Rectal smooth muscle tissue (tissue), 1 donor: Measurements from ENCODE around the gene IL3RA.
"Not testable (repeated sequence)": the region's sequence is repeated elsewhere in the genome, so short reads cannot be mapped to it uniquely, and the experiment has no call there.

Source experiments
- H3K27ac ChIP-seq: one replicate; pipeline ENCODE4 v1.7.0; 2013; ENCODE audit warnings: low read depth, low read length, inconsistent platforms
- H3K27me3 ChIP-seq: one replicate; pipeline ENCODE4 v1.7.0; 2013; ENCODE audit warnings: low read length; ENCODE audit not compliant: control insufficient read depth, insufficient read depth
- H3K36me3 ChIP-seq: one replicate; pipeline ENCODE4 v1.7.0; 2013; ENCODE audit warnings: low read length; ENCODE audit not compliant: control insufficient read depth, insufficient read depth
- H3K4me1 ChIP-seq: one replicate; pipeline ENCODE4 v1.7.0; 2013; ENCODE audit warnings: low read length; ENCODE audit not compliant: control insufficient read depth, insufficient read depth
- H3K4me3 ChIP-seq: one replicate; pipeline ENCODE4 v1.7.0; 2013; ENCODE audit warnings: low read length
- H3K9ac ChIP-seq: one replicate; pipeline ENCODE4 v1.7.0; 2013; ENCODE audit warnings: low read length

The IL3RA gene

DNA sequence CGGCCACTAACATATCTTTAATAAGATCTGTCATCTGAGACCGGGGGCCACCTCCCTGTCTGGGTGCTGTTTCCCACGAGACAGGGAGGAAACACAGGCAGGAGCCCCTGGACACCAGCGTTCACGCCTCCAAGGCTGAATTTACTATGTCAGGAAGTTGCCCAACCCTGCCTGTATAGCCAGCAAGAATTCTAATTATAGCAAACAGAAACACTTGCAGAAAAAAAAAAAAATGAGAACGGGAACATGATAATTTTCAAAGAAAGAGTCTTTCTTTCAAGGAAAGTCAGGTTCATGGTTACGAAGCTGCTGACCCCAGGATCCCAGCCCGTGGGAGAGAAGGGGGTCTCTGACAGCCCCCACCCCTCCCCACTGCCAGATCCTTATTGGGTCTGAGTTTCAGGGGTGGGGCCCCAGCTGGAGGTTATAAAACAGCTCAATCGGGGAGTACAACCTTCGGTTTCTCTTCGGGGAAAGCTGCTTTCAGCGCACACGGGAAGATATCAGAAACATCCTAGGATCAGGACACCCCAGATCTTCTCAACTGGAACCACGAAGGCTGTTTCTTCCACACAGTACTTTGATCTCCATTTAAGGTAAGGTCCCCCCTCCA lies at the start of gene IL3RA:
IL3RA (plus strand) TSS at position 455 of the 613 bp plus-strand sequence. CDS start 4,981 bp downstream, outside the sequence.
- Histone ChIP-seq H3K9ac (no peak within 1 kb of the TSS), H3K4me3 (peak within 1 kb of the TSS; percentile 78), H3K27ac (peak within 1 kb of the TSS; percentile 50)

DNA sequence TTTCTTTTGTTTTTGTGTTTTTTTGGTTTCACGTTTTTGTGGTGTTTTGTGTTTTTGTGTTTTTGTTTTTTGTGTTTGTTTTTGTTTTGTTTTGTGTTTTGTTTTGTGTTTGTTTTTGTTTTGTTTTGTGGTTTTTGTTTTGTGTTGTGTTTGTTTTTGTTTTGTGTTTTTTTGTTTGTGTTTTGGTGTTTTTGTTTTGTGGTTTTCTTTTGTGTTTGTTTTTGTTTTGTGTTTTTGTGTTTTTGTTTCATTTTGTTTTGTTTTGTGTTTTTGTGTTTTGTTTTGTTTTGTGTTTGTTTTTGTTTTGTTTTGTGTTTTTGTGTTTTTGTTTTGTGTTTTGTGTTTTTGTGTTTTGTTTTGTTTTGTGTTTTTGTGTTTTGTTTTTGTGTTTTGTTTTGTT lies 47.0 kb upstream of the IL3RA start:
- H3K9ac ChIP-seq, result no peak overlapping the region
- H3K27ac ChIP-seq, result no peak overlapping the region
- no peaks in the 10 kb centered on the region for H3K36me3 ChIP-seq
- no peak overlapping the region for H3K4me3 ChIP-seq
- no peaks in the 10 kb centered on the region for H3K4me1 ChIP-seq
- H3K27me3 ChIP-seq, result no peaks in the 10 kb centered on the region

More for the DNA sequence above, at the start of gene IL3RA:
- no peaks in the 10 kb centered on the region for H3K27me3 ChIP-seq
- peaks cover 2% of the 10 kb centered on the region for H3K36me3 ChIP-seq
- no peaks in the 10 kb centered on the region for H3K4me1 ChIP-seq

DNA sequence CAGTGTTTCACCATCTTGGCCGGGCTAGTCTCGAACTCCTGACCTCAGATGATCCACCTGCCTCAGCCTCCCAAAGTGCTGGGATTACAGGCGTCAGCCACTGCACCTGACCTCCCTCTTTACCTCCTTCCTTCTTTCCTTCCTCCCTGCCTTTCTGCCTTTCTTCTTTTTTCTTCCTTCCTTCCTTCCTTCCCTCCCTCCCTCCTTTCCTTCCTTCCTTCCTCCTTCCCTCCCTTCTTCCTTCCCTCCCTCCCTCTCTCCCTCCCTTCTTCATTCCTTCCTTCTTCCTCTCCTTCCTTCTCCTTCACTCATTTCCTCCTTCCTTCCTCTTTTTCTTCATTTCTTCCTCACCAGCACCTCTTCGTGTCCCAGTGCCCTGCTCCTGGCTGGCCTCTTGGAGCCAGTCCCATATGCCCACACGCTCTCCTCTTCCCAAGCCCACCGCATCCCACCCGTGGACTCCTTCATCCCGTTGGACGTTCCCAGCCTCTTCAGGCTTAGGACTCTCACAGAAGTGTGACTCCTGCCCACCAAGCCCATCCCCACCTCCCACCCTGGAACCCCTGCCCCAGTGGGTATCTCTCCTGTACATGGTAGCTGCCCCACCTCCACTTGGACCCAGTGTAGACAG lies 45.4 kb upstream of the IL3RA start:
- no peaks in the 10 kb centered on the region for H3K4me1 ChIP-seq
- no peak overlapping the region for H3K9ac ChIP-seq

DNA sequence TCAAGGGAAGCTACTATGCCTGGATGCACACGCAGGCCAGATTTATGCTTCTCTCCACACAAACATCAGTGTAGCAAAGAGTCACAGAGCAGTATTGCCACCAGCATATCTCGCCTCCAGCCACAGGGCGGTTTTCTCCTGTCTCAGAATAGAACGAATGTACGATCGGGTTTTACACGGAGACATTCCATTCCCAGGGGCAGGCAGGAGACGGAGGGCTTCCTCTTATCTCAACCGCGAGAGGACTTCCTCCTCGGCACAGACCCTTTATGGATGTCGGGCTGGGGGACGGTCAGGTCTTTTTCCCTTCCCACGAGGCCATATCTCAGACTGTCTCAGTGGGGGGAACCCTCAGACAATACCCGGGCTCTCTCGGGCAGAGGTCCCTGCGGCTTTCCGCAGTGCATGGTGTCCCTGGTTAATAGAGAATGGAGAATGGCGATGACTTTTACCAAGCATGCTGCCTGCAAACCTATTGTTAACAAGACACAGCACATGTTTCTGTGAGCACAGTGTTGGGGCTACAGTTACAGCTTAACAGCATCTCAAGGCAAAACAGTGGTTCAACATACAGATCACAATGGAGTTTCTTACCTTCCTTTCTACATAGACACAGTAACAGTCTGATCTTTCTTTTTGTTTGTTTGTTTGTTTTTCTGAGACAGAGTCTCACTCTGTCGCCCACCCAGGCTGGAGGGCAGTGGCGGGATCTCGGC lies 43.9 kb upstream of the IL3RA start:
- Histone ChIP-seq H3K4me3 (no peak overlapping the region), H3K9ac (no peak overlapping the region), H3K4me1 (no peaks in the 10 kb centered on the region), H3K27ac (no peak overlapping the region), H3K27me3 (no peaks in the 10 kb centered on the region), H3K36me3 (no peaks in the 10 kb centered on the region)

More for the DNA sequence above, 45.4 kb upstream of the IL3RA start:
- no peak overlapping the region for H3K4me3 ChIP-seq
- no peaks in the 10 kb centered on the region for H3K36me3 ChIP-seq
- no peak overlapping the region for H3K27ac ChIP-seq
- H3K27me3 ChIP-seq, result no peaks in the 10 kb centered on the region

DNA sequence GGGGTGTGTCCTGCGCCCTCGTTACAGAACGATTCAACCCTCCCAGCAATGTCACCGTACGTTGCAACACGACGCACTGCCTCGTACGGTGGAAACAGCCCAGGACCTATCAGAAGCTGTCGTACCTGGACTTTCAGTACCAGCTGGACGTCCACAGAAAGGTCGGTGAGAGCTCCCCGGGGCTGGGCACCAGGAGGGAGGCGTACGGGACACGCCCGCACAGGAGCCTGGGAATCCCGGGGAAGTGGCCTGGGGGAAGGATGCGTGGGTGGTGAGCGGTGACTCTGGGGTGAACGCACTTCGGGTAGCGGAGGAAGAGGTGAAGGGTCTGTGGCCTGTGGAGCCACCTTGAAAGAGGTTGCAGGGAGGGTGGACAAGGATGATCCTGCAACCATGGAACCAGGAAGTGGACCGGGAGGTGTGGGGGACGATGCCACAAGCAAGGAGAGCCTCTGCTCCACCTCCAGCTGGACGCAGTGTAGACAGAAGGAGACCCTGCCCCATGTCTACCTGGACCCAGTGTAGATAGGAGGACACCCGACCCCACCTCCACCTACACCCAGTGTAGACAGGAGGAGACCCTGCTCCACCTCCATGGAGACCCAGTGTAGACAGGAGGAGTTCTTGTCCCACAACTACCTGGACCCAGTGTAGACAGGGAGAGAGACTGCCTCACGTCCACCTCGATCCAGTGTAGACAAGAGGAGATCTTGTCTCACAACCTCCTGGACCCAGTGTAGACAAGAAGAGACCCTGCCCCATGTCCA lies 42.1 kb upstream of the IL3RA start:
- Histone ChIP-seq H3K27me3 (no peaks in the 10 kb centered on the region), H3K36me3 (no peaks in the 10 kb centered on the region), H3K9ac (no peak overlapping the region), H3K4me1 (no peaks in the 10 kb centered on the region), H3K4me3 (no peak overlapping the region), H3K27ac (no peak overlapping the region)

DNA sequence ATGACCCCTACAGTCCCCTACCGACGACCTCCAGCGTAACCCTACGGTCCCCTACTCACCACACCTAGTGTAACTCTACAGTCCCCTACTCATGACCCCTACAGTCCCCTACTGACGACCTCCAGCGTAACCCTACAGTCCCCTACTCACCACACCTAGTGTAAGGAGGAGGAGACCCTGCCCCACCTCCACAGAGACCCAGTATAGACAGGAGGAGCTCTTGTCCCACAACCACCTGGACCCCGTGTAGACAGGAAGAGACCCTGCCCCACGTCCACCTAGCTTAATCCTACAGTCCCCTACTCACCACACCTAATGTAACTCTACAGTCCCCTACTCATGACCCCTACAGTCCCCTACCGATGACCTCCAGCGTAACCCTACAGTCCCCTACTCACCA lies 41.0 kb upstream of the IL3RA start:
- peaks cover under 1% of the 10 kb centered on the region for H3K27me3 ChIP-seq
- no peak overlapping the region for H3K27ac ChIP-seq
- H3K4me3 ChIP-seq, result no peak overlapping the region
- no peaks in the 10 kb centered on the region for H3K36me3 ChIP-seq
- no peak overlapping the region for H3K9ac ChIP-seq
- H3K4me1 ChIP-seq, result no peaks in the 10 kb centered on the region

DNA sequence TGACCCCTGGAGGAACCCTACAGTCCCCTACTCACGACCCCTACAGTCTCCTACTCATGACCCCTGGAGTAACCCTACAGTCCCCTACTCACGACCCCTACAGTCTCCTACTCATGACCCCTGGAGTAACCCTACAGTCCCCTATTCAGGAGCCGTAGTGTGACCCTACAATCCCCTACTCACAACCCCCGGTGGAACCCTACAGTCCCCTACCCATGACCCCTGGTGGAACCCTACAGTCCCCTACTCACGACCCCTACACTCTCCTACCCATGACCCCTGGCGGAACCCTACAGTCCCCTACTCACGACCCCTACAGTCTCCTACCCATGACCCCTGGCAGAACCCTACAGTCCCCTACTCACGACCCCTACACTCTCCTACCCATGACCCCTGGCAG lies 39.0 kb upstream of the IL3RA start:
- H3K9ac ChIP-seq, H3K27me3 ChIP-seq, H3K4me3 ChIP-seq, H3K36me3 ChIP-seq, H3K27ac ChIP-seq, H3K4me1 ChIP-seq: not testable (repeated sequence)

DNA sequence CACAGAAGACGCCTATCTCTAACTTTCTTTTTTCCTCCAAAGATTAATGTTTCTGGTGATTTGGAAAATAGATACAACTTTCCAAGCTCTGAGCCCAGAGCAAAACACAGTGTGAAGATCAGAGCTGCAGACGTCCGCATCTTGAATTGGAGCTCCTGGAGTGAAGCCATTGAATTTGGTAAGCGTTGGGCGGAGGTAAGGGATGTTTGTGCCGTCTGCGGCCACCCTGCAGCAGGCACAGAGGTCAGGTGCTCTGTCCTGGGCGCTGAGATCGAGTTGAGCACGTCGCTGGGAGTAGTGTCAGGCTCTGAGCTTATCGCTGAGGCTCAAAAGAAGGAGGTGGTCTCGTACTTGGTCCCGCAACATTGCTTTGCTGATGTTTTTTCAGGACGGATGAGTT lies 36.1 kb upstream of the IL3RA start:
- Histone ChIP-seq H3K4me3 (no peak overlapping the region), H3K36me3 (no peaks in the 10 kb centered on the region), H3K9ac (no peak overlapping the region), H3K27ac (no peak overlapping the region), H3K27me3 (peaks cover 2% of the 10 kb centered on the region), H3K4me1 (no peaks in the 10 kb centered on the region)

DNA sequence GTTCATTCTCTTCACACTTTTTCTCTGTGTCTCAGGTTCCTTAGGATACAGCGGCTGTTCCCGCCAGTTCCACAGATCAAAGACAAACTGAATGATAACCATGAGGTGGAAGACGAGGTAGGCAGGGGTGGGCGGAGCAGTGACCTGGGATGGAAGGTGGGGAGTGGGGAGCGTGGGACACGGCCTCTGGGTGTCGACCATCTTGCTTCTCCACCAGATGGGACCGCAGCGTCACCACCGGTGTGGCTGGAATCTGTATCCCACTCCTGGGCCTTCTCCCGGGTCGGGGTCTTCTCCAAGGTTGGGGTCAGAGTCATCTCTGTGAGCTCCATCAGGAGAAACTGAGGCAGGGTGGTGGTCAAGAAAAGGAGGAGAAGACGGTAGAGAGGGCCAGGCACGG lies 31.2 kb upstream of the IL3RA start:
- no peak overlapping the region for H3K27ac ChIP-seq
- no peak overlapping the region for H3K4me3 ChIP-seq
- H3K27me3 ChIP-seq, result peaks cover 2% of the 10 kb centered on the region
- no peaks in the 10 kb centered on the region for H3K36me3 ChIP-seq
- H3K9ac ChIP-seq, result no peak overlapping the region
- no peaks in the 10 kb centered on the region for H3K4me1 ChIP-seq

DNA sequence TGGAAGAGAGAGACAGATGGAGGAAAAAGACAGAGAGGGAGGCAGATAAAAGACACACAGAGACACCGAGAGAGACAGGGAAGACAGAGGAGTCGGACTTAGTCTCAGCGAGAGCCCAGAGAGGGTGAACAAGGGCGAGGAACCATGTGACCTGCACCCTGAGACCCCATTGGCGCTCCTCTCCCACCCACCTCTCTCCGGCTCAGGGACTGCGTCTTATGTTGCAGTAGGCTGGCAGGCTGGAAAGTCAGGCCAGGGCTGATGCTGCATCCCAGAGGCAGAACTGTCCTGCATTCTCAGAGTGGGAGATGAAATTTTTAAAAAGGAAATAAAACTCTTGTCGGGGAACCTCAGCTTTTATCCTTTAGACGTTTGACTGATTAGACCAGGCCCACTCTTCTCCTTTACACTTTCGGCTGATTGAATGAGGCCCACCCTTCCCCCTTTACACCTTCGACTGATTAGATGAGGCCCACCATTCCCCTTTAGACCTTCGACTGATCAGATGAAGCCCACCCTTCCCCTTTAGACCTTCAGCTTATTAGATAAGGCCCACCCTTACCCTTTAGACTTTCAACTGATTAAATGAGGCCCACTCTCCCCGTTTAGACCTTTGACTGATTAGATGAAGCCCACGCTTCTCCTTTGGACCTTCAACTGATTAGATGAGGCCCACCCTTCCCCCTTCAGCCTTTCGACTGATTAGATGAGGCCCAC lies 29.5 kb upstream of the IL3RA start:
- no peaks in the 10 kb centered on the region for H3K4me1 ChIP-seq
- H3K27me3 ChIP-seq, result no peaks in the 10 kb centered on the region
- no peaks in the 10 kb centered on the region for H3K36me3 ChIP-seq
- H3K4me3 ChIP-seq, result no peak overlapping the region
- no peak overlapping the region for H3K27ac ChIP-seq
- no peak overlapping the region for H3K9ac ChIP-seq

DNA sequence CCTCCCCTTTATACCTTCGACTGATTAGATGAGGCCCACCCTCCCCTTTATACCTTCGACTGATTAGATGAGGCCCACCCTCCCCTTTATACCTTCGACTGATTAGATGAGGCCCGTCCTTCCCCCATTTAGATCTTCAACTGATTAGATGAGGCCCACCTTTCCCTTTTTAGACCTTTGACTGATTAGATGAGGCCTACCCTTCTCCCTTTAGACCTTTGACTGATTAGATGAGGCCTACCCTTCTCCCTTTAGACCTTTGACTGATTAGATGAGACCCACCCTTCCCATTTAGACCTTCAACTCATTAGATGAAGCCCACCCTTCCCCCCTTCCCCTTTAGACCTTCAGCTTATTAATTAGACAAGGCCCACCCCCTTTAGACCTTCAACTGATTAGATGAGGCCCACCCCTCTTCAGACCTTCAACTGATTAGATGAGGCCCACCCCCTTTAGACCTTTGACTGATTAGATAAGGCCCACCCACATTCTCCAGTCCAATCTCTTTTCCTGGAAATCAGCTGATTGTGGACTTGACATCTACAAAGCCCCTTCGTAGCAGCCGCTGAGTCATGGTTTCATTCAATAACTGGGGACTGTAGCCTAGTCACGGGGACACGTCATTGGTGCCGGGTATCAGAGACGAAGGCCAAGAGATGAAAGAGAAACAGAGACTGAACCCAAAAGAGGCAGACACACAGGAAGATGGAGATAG lies 28.8 kb upstream of the IL3RA start:
- no peak overlapping the region for H3K4me3 ChIP-seq

More for the DNA sequence above, 28.8 kb upstream of the IL3RA start:
- Histone ChIP-seq H3K9ac (no peak overlapping the region), H3K4me1 (no peaks in the 10 kb centered on the region), H3K36me3 (no peaks in the 10 kb centered on the region), H3K27ac (no peak overlapping the region), H3K27me3 (no peaks in the 10 kb centered on the region)
